NCI-H2196 (cell line): Measurements from ENCODE around the gene PRKAR2A.
"Not testable (repeated sequence)": the region's sequence is repeated elsewhere in the genome, so short reads cannot be mapped to it uniquely, and the experiment has no call there.

Source experiments
- DNase-seq: peaks from one replicate; lab custom pipeline; 2025; ENCODE audit not compliant: unreplicated experiment; lab: John Stamatoyannopoulos, UW

PRKAR2A gene

GRCh38 chr3:48733752-48734518 is 113.7 kb downstream of the PRKAR2A start:
- DNase-seq, result not testable (repeated sequence)

- no peak for DNase-seq
Observed at GRCh38 chr3:48727511-48727910, 120.2 kb downstream of the PRKAR2A start.

- not testable (repeated sequence) for DNase-seq
Observed at GRCh38 chr3:48725185-48725855, 122.4 kb downstream of the PRKAR2A start.

DNA sequence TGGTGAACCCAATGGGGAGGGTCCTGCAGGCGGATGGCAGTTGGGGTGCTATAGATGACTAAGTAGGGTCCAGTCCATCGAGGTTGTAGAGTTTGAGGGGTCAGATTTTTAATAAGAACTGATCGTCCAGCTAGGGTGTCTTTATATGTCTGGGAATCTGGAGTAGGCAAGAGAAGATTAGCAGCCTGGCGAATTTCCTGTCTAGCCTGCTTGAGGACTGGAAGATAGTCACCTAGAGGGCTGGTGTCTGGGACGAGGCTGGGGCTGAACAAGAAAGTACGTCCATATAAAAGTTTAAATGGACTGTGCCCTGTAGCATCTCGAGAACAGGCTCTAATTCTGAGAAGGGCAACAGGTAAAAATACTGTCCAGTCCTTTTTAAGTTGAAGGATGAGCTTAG is 123.9 kb downstream of the PRKAR2A start:
- no peak for DNase-seq

GRCh38 chr3:48723293-48723692 is 124.4 kb downstream of the PRKAR2A start:
- not testable (repeated sequence) for DNase-seq

DNA sequence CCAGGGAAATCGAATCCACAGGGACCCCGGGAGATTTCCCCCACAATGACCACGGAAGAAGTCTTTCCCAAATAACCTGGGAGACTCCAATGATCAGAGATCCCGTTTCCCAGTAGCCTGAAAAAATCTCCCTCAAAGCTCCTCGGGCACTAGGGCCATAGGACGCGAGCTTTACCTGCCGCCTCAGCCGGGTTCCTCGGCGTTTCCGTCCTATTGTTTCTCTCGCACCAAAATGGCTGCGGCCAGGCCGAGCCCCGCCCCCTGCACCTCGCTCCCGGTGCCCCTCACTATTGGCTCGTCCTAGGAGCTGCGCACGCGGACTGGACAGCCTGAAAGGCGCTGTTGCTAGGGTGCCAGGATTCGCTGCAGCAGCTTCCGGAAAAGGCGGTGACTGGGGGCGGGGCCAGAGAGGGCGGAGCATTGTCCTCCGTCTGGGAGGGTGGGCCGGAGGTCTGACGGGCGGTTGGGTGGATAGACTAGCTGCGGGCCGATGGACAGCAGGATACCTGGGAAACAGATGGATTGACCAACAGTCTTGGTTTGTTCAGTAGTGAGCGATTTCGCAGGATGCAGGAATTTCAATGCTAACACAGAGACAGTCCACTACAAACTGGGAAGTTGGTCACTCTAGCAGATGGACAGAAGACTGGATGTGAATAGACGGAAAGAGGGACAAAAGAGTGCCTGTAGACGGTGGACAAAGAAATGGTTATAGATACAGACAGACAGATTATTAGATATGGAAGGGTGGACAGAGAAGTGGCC is 130.5 kb downstream of the PRKAR2A start, which contains the start of gene IP6K2:
IP6K2 (minus strand) TSS at position 240 of the 765 bp plus-strand sequence. CDS start 21,930 bp downstream, outside the sequence.
- peak; percentile 87 for DNase-seq

DNA sequence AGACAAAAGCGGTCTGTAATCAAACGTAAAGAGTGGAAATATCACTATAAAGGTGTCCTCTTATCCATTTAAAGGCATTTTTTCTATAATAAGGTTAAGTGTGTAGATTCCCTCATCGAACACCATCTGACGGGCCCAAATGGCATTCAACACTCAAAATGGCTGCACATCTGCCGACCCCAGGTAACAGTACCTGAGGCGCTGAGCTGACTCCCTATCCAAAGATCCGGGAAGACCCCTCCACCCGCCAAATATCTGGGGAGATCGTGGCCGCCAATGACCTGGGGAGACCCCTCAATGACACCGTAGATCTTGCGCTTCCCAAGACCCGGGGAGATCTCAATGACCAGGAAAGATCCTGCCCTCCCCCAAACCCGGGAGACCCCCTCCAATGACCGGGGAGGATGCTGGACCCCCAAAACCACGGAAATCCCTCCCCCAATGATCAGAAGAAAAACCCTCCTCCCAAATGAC is 131.1 kb downstream of the PRKAR2A start:
- peak; percentile 20 for DNase-seq

GRCh38 chr3:48715174-48715800 is 132.4 kb downstream of the PRKAR2A start:
- no peak for DNase-seq

- no peak for DNase-seq
Observed at GRCh38 chr3:48711727-48712126, 135.9 kb downstream of the PRKAR2A start.

- no peak for DNase-seq
Observed at GRCh38 chr3:48709051-48709461, 138.6 kb downstream of the PRKAR2A start.

DNA sequence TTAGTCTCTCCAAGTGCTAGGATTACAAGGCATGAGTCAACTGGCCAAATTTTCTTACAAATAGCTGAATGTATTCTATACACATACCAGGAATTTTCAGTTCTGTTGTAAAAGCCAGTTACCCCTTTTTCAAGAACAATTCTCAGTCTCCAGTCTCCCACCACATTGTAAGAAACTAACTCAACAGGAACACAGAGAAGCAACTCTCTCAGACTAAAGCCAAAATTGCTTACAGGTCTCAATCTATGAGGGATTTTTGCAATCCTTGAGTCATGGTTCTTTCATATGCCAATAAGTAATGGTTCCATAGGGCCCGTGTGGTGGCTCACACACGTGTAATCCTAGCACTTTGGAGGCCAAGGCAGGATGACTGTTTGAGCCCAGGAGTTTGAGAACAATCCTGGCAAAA is 139.2 kb downstream of the PRKAR2A start:
- no peak for DNase-seq

- DNase-seq, result no peak
Observed at GRCh38 chr3:48707157-48707556, 140.5 kb downstream of the PRKAR2A start.

GRCh38 chr3:48702320-48702920 is 145.3 kb downstream of the PRKAR2A start:
- no peak for DNase-seq

DNA sequence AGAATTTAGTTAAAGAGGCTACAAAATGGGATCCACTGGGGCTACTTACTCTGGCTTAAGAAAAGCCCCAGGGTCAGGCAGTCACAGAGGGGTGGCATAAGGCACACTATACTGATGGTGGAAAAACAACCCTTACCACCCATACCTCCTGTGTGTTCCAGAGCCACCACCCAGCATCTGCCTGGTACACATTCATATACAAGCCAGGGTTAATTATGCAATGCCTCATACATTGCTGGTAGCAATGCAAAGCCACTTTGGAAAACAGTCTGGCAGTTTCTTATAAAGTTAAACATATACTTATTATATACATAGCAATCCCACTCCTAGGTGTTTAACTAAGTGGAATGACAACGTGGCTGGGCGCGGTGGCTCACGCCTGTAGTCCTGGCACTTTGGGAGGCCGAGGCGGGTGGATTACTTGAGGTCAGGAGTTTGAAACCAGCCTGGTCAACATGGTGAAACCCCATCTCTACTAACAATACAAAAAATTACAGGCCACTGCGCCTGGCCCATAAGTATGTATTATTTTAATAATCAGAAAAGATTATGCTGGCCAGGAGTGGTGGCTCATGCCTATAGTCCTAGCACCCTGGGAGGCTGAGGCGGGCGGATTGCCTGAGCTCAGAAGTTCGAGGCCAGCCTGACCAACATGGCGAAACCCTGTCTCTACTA is 146.8 kb downstream of the PRKAR2A start:
- DNase-seq, result no peak

GRCh38 chr3:48698891-48699290 is 148.8 kb downstream of the PRKAR2A start:
- no peak for DNase-seq

DNA sequence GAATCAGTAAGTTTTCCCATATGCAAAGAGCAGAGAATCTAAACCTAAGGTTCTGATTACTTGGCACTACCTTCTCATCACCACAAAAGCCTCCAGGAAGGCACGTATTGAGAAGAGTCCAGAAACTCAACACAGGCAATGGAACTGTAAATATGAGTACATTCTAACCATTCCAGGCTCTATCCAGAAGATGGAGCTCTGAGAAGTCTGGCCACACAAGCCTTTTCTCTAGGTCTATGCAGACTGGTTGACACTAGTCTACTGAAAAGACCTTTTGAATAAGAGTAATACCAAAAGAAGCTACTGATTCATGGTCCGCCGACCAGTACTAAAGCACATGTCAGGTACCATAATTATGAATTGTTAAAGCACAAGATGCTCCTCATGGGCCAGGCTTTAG is 149.7 kb downstream of the PRKAR2A start:
- no peak for DNase-seq

DNA sequence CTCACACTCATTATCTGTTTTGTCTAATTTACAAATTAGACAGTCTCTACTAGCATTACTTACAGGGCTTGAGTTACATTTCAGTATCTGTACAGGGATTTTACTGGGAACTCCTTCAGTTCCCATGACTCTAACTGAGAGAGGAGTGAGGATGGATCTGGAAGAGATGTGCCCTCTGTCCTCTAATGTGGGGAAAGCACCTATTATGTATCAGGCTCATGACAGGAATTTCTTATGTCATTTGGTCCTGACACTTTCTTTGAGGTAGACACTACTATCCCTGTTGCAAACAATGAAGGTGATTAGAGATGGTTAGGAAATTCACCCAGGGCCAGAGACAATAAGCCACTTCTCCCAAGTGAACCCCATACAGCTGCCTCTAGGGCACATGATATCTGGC is 151.1 kb downstream of the PRKAR2A start:
- DNase-seq, result no peak
